Hepatocyte (in vitro differentiated cells): ENCODE measurements around the gene FCGBP. TPM values are rescaled to one million over a fixed set of nuclear protein-coding genes. Genes with fewer than 3 reads are reported as not detected.

ENCODE experiments used
- DNase-seq: peaks from one replicate; pipeline ENCODE4 v3.0.0-alpha.2; 2016; ENCODE audit warnings: low spot score
- H2AFZ ChIP-seq: fragments of 200-600 bp; sonication (generic); 2 replicates; pipeline ENCODE4 v1.6.0; 2016; ENCODE audit warnings: antibody characterized with exemption, mild to moderate bottlenecking
- H3K27ac ChIP-seq: fragments of 200-600 bp; sonication (generic); 2 replicates; pipeline ENCODE4 v1.5.1; 2016; ENCODE audit warnings: mild to moderate bottlenecking
- H3K27me3 ChIP-seq: fragments of 200-600 bp; sonication (generic); 2 replicates; pipeline ENCODE4 v1.6.1; 2016
- H3K36me3 ChIP-seq: fragments of 200-600 bp; sonication (generic); replicated peaks from 2 replicates; pipeline ENCODE4 v1.5.1; 2016; ENCODE audit warnings: low read depth; ENCODE audit not compliant: insufficient read depth
- H3K4me1 ChIP-seq: fragments of 200-600 bp; sonication (generic); 2 replicates; pipeline ENCODE4 v1.5.1; 2016; ENCODE audit warnings: mild to moderate bottlenecking, moderate library complexity; ENCODE audit not compliant: insufficient read depth
- H3K4me2 ChIP-seq: fragments of 200-600 bp; sonication (generic); 2 replicates; pipeline ENCODE4 v1.6.0; 2016
- H3K4me3 ChIP-seq: fragments of 200-600 bp; sonication (generic); 2 replicates; pipeline ENCODE4 v1.5.1; 2016; ENCODE audit warnings: mild to moderate bottlenecking
- H3K79me2 ChIP-seq: fragments of 200-600 bp; sonication (generic); 2 replicates; pipeline ENCODE4 v1.6.0; 2017; ENCODE audit warnings: mild to moderate bottlenecking
- H3K9me2 ChIP-seq: fragments of 200-600 bp; sonication (generic); replicated peaks from 2 replicates; pipeline ENCODE4 v1.6.0; 2017; ENCODE audit warnings: mild to moderate bottlenecking; ENCODE audit not compliant: insufficient read depth
- H3K9me3 ChIP-seq: fragments of 200-600 bp; sonication (generic); 2 replicates; pipeline ENCODE4 v1.5.1; 2016; ENCODE audit warnings: low read depth, mild to moderate bottlenecking
- H4K20me1 ChIP-seq: fragments of 200-600 bp; sonication (generic); 2 replicates; pipeline ENCODE4 v1.6.0; 2016; ENCODE audit warnings: mild to moderate bottlenecking; ENCODE audit not compliant: insufficient read depth, poor library complexity, severe bottlenecking
- EZH2 ChIP-seq: fragments of 200-600 bp; sonication (generic); IDR thresholded peaks from 2 replicates; pipeline ENCODE4 v1.6.1; 2016; ENCODE audit warnings: antibody characterized with exemption, mild to moderate bottlenecking, borderline replicate concordance
- EZH2phosphoT487 ChIP-seq: fragments of 200-600 bp; sonication (generic); IDR thresholded peaks from one replicate; pipeline ENCODE4 v1.6.1; 2018; ENCODE audit warnings: antibody characterized with exemption, mild to moderate bottlenecking, low read depth, moderate library complexity; ENCODE audit not compliant: unreplicated experiment, severe bottlenecking
- WGBS: methylation state at CpG from one replicate; pipeline ENCODE4 v1.1.6; 2016; ENCODE audit warnings: low lambda C conversion rate; ENCODE audit errors: missing lambda C conversion rate; 5-methylcytosine and 5-hydroxymethylcytosine counted together
- polyA plus RNA-seq: library from polyadenylated mRNA; unstranded; fragments of >200 nt; fragmentation: Nextera tagmentation; extraction: Ambion mirVana; gene quantifications from 2 replicates; pipeline ENCODE4 v1.2.1, GENCODE V29; 2016
- total RNA-seq: library from RNA; depleted of rRNA; stranded (reverse); fragments of >200 nt; gene quantifications from 2 replicates; pipeline ENCODE4 v1.2.3, GENCODE V29; 2014
- TF ChIP-seq, protein P1 (sequence below): fragments of 200-600 bp; sonication (generic); IDR thresholded peaks from 2 replicates; pipeline ENCODE4 v1.5.1; 2016; ENCODE audit warnings: antibody characterized with exemption, mild to moderate bottlenecking; ENCODE audit not compliant: poor library complexity

FCGBP gene
- total and polyA plus RNA-seq, 2 experiments from 2014 or later, result 2.4 to 48.2 TPM

DNA sequence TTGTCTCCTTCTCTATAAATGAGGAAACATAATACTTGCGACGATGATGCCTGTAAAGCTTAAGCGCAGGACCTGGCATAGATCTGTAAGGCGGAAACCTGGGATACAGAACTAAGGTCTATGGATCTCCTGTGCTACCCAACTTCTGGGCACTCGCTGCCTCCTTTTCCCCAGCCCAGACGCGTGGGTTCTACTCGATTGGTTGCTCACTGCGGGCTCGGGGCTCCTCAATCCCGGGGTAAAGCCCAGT is 35.9 kb upstream of the FCGBP start:
- Histone ChIP-seq H2AFZ (peak overlapping the region; percentile 58), H3K4me3 (peak overlapping the region; percentile 24), H3K27me3 (no peaks in the 10 kb centered on the region), H3K36me3 (no peaks in the 10 kb centered on the region), H3K27ac (peak overlapping the region; percentile 82), H3K79me2 (peaks cover 28% of the 10 kb centered on the region), H4K20me1 (no peaks in the 10 kb centered on the region), H3K4me2 (peak overlapping the region; percentile 69), H3K9me2 (no peaks in the 10 kb centered on the region), H3K4me1 (no peaks in the 10 kb centered on the region), H3K9me3 (no peaks in the 10 kb centered on the region)
- TF ChIP-seq, protein P1, sequence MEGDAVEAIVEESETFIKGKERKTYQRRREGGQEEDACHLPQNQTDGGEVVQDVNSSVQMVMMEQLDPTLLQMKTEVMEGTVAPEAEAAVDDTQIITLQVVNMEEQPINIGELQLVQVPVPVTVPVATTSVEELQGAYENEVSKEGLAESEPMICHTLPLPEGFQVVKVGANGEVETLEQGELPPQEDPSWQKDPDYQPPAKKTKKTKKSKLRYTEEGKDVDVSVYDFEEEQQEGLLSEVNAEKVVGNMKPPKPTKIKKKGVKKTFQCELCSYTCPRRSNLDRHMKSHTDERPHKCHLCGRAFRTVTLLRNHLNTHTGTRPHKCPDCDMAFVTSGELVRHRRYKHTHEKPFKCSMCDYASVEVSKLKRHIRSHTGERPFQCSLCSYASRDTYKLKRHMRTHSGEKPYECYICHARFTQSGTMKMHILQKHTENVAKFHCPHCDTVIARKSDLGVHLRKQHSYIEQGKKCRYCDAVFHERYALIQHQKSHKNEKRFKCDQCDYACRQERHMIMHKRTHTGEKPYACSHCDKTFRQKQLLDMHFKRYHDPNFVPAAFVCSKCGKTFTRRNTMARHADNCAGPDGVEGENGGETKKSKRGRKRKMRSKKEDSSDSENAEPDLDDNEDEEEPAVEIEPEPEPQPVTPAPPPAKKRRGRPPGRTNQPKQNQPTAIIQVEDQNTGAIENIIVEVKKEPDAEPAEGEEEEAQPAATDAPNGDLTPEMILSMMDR, result no peak
- TF ChIP-seq EZH2, result no peak
- TF ChIP-seq EZH2phosphoT487, result no peak
- WGBS, result 11% methylated on average over 11 of the region's 11 CpGs
- no peak for DNase-seq

DNA sequence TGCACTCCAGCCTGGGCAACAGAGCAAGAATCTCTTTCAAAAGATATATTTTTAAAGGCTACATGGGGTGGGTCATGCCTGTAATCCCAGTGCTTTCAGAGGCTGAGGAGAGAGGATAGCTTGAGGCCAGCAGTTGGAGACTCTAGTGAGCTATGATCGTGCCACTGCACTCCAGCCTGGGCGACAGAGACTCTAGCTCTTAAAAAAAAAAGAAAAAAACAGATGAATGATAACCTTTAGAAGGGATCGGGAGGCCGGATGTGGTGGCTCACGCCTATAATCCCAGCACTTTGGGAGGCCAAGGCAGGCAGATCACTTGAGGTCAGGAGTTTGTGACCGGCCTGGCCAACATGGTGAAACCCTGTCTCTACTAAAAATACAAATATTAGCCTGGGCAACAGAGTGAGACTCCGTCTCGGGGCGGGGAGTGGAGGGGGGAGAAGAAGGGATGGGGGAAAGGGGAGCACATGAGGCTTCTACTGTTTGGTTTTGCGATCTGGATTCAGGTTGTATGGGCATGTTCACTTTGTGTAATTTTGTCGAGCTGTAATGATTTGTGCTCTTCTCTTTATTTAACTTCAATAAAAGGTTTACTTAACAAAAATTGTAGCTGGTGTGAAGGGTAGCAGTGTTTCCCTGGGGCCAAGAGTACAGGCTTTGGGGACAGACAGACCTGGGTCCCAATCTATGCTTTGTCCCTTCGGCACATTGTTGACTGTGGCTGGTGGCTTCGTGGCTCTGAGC is 35.4 kb upstream of the FCGBP start:
- Histone ChIP-seq H3K36me3 (no peaks in the 10 kb centered on the region), H3K4me3 (peak overlapping the region; percentile 24), H3K9me3 (no peaks in the 10 kb centered on the region), H4K20me1 (no peaks in the 10 kb centered on the region), H3K4me2 (peak overlapping the region; percentile 69), H3K27ac (peak overlapping the region; percentile 82), H2AFZ (peak overlapping the region; percentile 58), H3K4me1 (no peaks in the 10 kb centered on the region), H3K9me2 (no peaks in the 10 kb centered on the region), H3K79me2 (peaks cover 27% of the 10 kb centered on the region), H3K27me3 (no peaks in the 10 kb centered on the region)
- TF ChIP-seq, protein P1, result no peak
- TF ChIP-seq EZH2phosphoT487 (no peak), EZH2 (no peak)
- WGBS, result 77% methylated on average over 13 of the region's 13 CpGs
- DNase-seq, result no peak

DNA sequence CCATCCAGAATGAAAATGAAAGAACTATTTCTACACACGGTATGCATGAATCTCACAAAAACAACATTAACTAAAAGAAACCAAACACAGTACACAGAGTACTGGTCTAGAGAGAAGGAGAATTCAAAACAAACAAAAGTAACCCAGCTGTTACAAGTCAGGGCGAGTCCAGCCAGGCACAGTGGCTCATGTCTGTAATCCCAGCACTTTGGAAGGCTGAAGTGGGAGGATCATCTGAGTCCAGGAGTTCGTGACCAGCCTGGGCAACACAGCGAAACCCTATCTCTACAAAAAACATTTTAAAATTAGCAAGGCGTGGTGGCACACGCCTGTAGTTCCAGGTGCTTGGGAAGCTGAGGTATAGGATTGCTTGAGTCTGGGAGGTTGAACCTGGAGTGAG is 34.8 kb upstream of the FCGBP start:
- H3K27ac ChIP-seq, result peak overlapping the region; percentile 82
- no peaks in the 10 kb centered on the region for H3K9me3 ChIP-seq
- no peaks in the 10 kb centered on the region for H3K36me3 ChIP-seq
- no peaks in the 10 kb centered on the region for H3K9me2 ChIP-seq
- H4K20me1 ChIP-seq, result no peaks in the 10 kb centered on the region
- H3K79me2 ChIP-seq, result peaks cover 27% of the 10 kb centered on the region
- no peaks in the 10 kb centered on the region for H3K27me3 ChIP-seq
- no peak for DNase-seq
- no peak for TF ChIP-seq EZH2phosphoT487
- TF ChIP-seq EZH2, result no peak
- TF ChIP-seq, protein P1, result no peak
- no peak overlapping the region for H3K4me2 ChIP-seq
- WGBS, result 93% methylated on average over 6 of the region's 6 CpGs
- H3K4me3 ChIP-seq, result no peak overlapping the region
- no peak overlapping the region for H2AFZ ChIP-seq
- H3K4me1 ChIP-seq, result no peaks in the 10 kb centered on the region

DNA sequence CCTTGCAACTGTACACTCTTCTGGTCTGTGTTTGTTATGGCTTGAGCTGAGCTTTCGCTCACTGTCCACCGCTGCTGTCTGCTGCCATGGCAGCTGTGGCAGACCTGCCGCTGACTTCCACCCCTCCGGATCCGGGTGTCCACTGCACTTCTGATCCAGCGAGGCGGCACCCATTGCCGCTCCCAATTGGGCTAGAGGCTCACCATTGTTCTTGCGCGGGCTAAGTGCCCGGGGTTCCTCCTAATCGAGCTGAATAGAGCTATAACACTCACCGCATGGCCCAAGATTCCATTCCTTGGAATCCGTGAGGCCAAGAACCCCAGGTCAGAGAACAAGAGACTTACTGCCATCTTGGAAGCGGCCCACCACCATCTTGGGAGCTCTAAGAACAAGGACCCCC is 34.4 kb upstream of the FCGBP start:
- no peaks in the 10 kb centered on the region for H4K20me1 ChIP-seq
- no peak overlapping the region for H3K4me3 ChIP-seq
- no peaks in the 10 kb centered on the region for H3K9me2 ChIP-seq
- H3K79me2 ChIP-seq, result peaks cover 27% of the 10 kb centered on the region
- WGBS, result 96% methylated on average over 15 of the region's 15 CpGs
- no peak overlapping the region for H3K4me2 ChIP-seq
- H3K27me3 ChIP-seq, result no peaks in the 10 kb centered on the region
- H3K36me3 ChIP-seq, result no peaks in the 10 kb centered on the region
- H2AFZ ChIP-seq, result no peak overlapping the region
- no peak for TF ChIP-seq EZH2phosphoT487
- TF ChIP-seq, protein P1, result no peak
- DNase-seq, result no peak
- no peaks in the 10 kb centered on the region for H3K9me3 ChIP-seq
- no peak overlapping the region for H3K27ac ChIP-seq
- no peaks in the 10 kb centered on the region for H3K4me1 ChIP-seq
